PFSK-1 (cell line): Measurements from ENCODE around the gene ZNF653.

ENCODE experiments used
- POLR2AphosphoS5 ChIP-seq: IDR thresholded peaks from 2 replicates; pipeline ENCODE4 v1.6.1; 2012; ENCODE audit warnings: low read depth, mild to moderate bottlenecking, control low read depth, low read length, moderate library complexity
- REST ChIP-seq, 2 experiments: IDR thresholded peaks; 2 replicates each; pipeline versions ENCODE4 v1.6.1 to v1.8.0; 2011 to 2012; ENCODE audit warnings: low read depth in 2 of 2, low read length in 2 of 2, control low read depth in 1 of 2, inconsistent platforms in 1 of 2, mild to moderate bottlenecking in 1 of 2, moderate library complexity in 1 of 2; ENCODE audit not compliant: insufficient read depth in 1 of 2
- SIN3A ChIP-seq: IDR thresholded peaks from 2 replicates; pipeline ENCODE4 v1.6.1; 2012; ENCODE audit warnings: mild to moderate bottlenecking, low read length, moderate library complexity, borderline replicate concordance; ENCODE audit not compliant: insufficient read depth
- TAF1 ChIP-seq: IDR thresholded peaks from 2 replicates; pipeline ENCODE4 v1.6.1; 2012; ENCODE audit warnings: low read length, control low read depth, borderline replicate concordance; ENCODE audit not compliant: insufficient read depth

GRCh38 chr19:11495481-11495880 is 10.2 kb downstream of the ZNF653 start:
- TF ChIP-seq POLR2AphosphoS5: no peak
- no peak for TF ChIP-seq REST (IDR thresholded peaks at IDR 0.05; ENCODE audit: insufficient read depth in 1 of 2, low read depth in 2 of 2, low read length in 2 of 2)
- no peak for TF ChIP-seq TAF1
- no peak for TF ChIP-seq SIN3A
